Natural killer cell (primary cell): ENCODE results near the gene EFCAB5. TPM values are rescaled to one million over a fixed set of nuclear protein-coding genes. Genes with fewer than 3 reads are reported as not detected.
"Not testable (repeated sequence)": the region's sequence is repeated elsewhere in the genome, so short reads cannot be mapped to it uniquely, and the experiment has no call there.

Experiments used
- ATAC-seq, 3 donors: fragments of 150-1000 bp in 2 of 3; fragments of 200-7000 bp in 1 of 3; cut with Tn5 transposase; 1 replicate in 1 of 3; 2 replicates in 2 of 3; pipeline ENCODE4 v1.10.0; 2021; ENCODE audit warnings: mild to moderate bottlenecking in 2 of 3, moderate library complexity in 2 of 3
- DNase-seq, 2 donors: peaks; one replicate each; pipeline versions ENCODE4 v3.0.0 to v3.0.0-alpha.2; 2013 to 2021; ENCODE audit warnings: mixed read lengths in 1 of 2
- H3K27ac ChIP-seq: one replicate; pipeline ENCODE4 v1.5.1; 2013; ENCODE audit warnings: mild to moderate bottlenecking, low read length
- H3K27me3 ChIP-seq: one replicate; pipeline ENCODE4 v1.6.1; 2013; ENCODE audit warnings: low read length; ENCODE audit not compliant: control insufficient read depth, insufficient read depth
- H3K36me3 ChIP-seq: one replicate; pipeline ENCODE4 v1.6.1; 2013; ENCODE audit warnings: low read length; ENCODE audit not compliant: control insufficient read depth, insufficient read depth
- H3K4me1 ChIP-seq: one replicate; pipeline ENCODE4 v1.6.1; 2013; ENCODE audit warnings: low read length; ENCODE audit not compliant: control insufficient read depth, insufficient read depth
- H3K4me3 ChIP-seq: one replicate; pipeline ENCODE4 v1.5.1; 2013; ENCODE audit warnings: low read length
- H3K9me3 ChIP-seq: one replicate; pipeline ENCODE4 v1.6.1; 2013; ENCODE audit warnings: low read length; ENCODE audit not compliant: control insufficient read depth, insufficient read depth
- H3K27ac Mint-ChIP-seq, 2 donors: one replicate each; pipeline ENCODE4 v1.8.0; 2022; ENCODE audit warnings: mild to moderate bottlenecking in 2 of 2, mixed read lengths in 2 of 2, moderate library complexity in 1 of 2
- H3K27me3 Mint-ChIP-seq, 2 donors: one replicate each; pipeline ENCODE4 v1.8.0; 2022; ENCODE audit warnings: low read depth in 2 of 2, mixed read lengths in 2 of 2
- H3K36me3 Mint-ChIP-seq: one replicate; pipeline ENCODE4 v1.8.0; 2022; ENCODE audit warnings: mixed read lengths
- H3K4me1 Mint-ChIP-seq, 2 donors: one replicate each; pipeline ENCODE4 v1.8.0; 2022; ENCODE audit warnings: mixed read lengths in 2 of 2
- H3K4me3 Mint-ChIP-seq: one replicate; pipeline ENCODE4 v1.8.0; 2022; ENCODE audit warnings: mild to moderate bottlenecking, moderate library complexity, mixed read lengths
- H3K9me3 Mint-ChIP-seq, 2 donors: one replicate each; pipeline ENCODE4 v1.8.0; 2022; ENCODE audit warnings: mixed read lengths in 2 of 2
- WGBS: methylation state at CpG from one replicate; pipeline ENCODE4 v1.1.7; 2013; ENCODE audit warnings: missing lambda C conversion rate; ENCODE audit not compliant: insufficient coverage; 5-methylcytosine and 5-hydroxymethylcytosine counted together
- intact Hi-C: fragments of 100-400 bp; cut with micrococcal nuclease; formaldehyde crosslinking; loops from one replicate; pipeline ENCODE4 v1.14.2; 2022
- total RNA-seq, 4 donors: library from RNA; stranded (reverse); fragments of 120-200 nt in 1 of 4; gene quantifications; one replicate each; pipeline versions ENCODE4 v1.2.3 to v1.2.4, GENCODE V29; 2013 to 2022
- TF ChIP-seq, protein P1 (sequence below): fragments of 200-600 bp; IDR thresholded peaks from one replicate; pipeline ENCODE4 v1.8.0; 2022; ENCODE audit warnings: antibody characterized with exemption

Gene EFCAB5
- total RNA-seq, 3 donors from 2014 or later (not counting 1 experiment from before 2014, with no cell fraction given): 0.56 to 1.9 (median 0.58) TPM

DNA sequence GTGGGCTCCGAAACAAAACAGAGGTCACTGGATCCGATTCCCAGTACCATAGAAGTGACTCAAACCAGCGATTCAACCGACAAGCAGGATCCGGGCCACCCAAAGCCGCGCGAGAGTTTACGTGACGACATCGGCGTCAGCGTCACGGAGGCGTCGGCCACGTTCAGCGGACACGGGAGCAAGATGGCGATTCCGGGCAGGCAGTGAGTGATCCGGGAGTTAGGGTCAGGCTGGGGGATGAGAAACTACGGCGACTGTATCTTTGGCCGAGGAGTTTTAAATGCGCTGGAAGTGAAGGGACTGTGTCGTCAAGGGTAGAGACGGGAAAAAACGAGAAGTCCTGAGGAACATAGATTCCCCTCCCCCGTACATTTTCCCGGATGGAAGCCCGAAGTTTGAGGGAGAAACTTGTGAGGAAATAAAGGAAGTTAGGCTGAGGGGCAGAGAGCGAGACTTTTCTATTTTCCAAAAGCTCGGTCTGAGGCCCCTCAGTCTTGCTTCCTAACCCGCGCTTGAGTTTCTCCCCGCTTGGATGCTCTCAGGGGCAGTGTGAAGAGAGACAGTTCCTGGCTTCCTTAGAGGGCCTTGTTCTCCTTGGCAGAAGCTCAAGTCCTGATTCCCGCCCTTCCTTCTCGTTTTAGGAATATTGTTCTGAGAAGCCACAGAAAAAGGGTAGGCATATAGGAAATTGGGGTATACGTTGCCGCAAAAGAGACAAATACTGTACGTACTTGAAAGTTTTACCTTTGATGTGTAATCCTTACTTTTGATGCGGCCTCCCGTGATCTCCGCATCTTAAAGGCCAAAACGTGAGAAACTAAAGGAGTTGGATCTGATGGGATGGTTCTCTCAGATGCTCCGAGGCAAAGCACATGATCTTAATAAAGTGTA is 175.5 kb downstream of the EFCAB5 start, which contains the start of gene NSRP1:
Gene NSRP1 (plus strand): TSS at position 156 of the 891 bp plus-strand sequence. CDS start 28 bp downstream, at position 184.
- ATAC-seq (peak; percentile 95 to 96 (median 95)), DNase-seq (peak; percentile 92 to 96)
- Histone ChIP-seq H3K4me3 (peak within 1 kb of the TSS; percentile 75), H3K27me3 (no peaks in the 10 kb centered on the region), H3K4me1 (peaks cover 7% of the 10 kb centered on the region), H3K36me3 (peaks cover 6% of the 10 kb centered on the region), H3K9me3 (no peaks in the 10 kb centered on the region), H3K27ac (peak within 1 kb of the TSS; percentile 96)
- Mint-ChIP-seq H3K36me3 (peaks cover 7% of the 10 kb centered on the region), H3K9me3 (no peaks in the 10 kb centered on the region), H3K27me3 (no peaks in the 10 kb centered on the region), H3K4me3 (peak within 1 kb of the TSS; percentile 99), H3K4me1 (peaks cover 50 to 52% of the 10 kb centered on the region in 2 donors), H3K27ac (peak within 1 kb of the TSS; percentile 98)
- intact Hi-C loops: no loop called here
- TF ChIP-seq, protein P1, sequence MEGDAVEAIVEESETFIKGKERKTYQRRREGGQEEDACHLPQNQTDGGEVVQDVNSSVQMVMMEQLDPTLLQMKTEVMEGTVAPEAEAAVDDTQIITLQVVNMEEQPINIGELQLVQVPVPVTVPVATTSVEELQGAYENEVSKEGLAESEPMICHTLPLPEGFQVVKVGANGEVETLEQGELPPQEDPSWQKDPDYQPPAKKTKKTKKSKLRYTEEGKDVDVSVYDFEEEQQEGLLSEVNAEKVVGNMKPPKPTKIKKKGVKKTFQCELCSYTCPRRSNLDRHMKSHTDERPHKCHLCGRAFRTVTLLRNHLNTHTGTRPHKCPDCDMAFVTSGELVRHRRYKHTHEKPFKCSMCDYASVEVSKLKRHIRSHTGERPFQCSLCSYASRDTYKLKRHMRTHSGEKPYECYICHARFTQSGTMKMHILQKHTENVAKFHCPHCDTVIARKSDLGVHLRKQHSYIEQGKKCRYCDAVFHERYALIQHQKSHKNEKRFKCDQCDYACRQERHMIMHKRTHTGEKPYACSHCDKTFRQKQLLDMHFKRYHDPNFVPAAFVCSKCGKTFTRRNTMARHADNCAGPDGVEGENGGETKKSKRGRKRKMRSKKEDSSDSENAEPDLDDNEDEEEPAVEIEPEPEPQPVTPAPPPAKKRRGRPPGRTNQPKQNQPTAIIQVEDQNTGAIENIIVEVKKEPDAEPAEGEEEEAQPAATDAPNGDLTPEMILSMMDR: no peak
- WGBS: under 1% methylated on average over 42 of the region's 47 CpGs

DNA sequence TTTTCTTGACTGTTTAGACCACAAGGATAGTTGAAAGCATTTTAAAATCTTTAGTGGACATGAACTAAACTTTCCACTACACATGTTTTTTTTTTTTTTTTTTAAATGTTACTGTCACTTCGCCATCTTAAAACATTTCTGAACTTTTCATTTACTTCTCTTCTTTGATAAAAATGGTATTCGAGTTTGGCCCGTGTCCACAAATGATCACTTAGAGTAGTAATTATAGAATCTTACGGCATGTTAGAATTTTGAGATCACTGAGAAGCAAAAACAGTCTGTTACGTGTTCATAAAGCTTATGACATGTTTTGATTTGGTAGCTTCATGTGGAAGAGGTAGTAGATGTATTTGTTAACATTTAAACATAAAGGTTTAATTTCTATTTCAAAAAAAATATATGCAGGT is 176.2 kb downstream of the EFCAB5 start:
- no peak for ATAC-seq
- DNase-seq: peak in 1 of 2 donors; percentile 11
- H3K9me3 Mint-ChIP-seq: no peaks in the 10 kb centered on the region
- H3K27ac Mint-ChIP-seq: peak overlapping the region; percentile 98
- Histone ChIP-seq H3K4me3 (peak overlapping the region; percentile 75), H3K27me3 (no peaks in the 10 kb centered on the region), H3K36me3 (peaks cover 6% of the 10 kb centered on the region), H3K9me3 (no peaks in the 10 kb centered on the region), H3K27ac (peak overlapping the region; percentile 96), H3K4me1 (peaks cover 10% of the 10 kb centered on the region)
- intact Hi-C loops: no loop called here
- H3K27me3 Mint-ChIP-seq: no peaks in the 10 kb centered on the region
- peaks cover 52 to 57% of the 10 kb centered on the region in 2 donors for H3K4me1 Mint-ChIP-seq
- peaks cover 7% of the 10 kb centered on the region for H3K36me3 Mint-ChIP-seq
- peak overlapping the region; percentile 99 for H3K4me3 Mint-ChIP-seq
- TF ChIP-seq, protein P1: no peak
- WGBS: 65% methylated on average over 3 of the region's 5 CpGs

DNA sequence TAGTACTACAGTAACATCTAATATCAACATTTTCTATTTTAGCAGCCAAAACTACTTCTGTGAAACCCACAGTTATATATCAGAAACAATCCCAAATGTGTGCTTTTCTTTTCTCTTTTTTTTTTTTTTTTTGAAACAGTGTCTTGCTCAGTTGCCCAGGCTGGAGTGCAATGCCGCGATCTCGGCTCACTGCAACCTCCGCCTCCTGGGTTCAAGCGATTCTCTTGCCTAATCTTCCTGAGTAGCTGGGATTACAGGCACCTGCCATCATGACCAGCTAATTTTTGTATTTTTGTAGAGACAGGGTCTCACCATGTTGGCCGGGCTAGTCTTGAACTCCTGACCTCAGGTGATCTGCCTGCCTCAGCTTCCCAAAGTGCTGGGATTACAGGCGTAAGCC is 177.2 kb downstream of the EFCAB5 start:
- H3K4me1 ChIP-seq: peaks cover 10% of the 10 kb centered on the region
- H3K36me3 ChIP-seq, H3K9me3 ChIP-seq, H3K36me3 Mint-ChIP-seq, H3K27me3 Mint-ChIP-seq, H3K27me3 ChIP-seq, ATAC-seq, H3K9me3 Mint-ChIP-seq, H3K4me3 ChIP-seq, DNase-seq, intact Hi-C loops, H3K27ac ChIP-seq: not testable (repeated sequence)
- WGBS: 99% methylated on average over 7 of the region's 7 CpGs
- Mint-ChIP-seq H3K27ac (peak overlapping the region; percentile 98), H3K4me1 (peaks cover 45 to 51% of the 10 kb centered on the region in 2 donors), H3K4me3 (peak overlapping the region; percentile 70)

DNA sequence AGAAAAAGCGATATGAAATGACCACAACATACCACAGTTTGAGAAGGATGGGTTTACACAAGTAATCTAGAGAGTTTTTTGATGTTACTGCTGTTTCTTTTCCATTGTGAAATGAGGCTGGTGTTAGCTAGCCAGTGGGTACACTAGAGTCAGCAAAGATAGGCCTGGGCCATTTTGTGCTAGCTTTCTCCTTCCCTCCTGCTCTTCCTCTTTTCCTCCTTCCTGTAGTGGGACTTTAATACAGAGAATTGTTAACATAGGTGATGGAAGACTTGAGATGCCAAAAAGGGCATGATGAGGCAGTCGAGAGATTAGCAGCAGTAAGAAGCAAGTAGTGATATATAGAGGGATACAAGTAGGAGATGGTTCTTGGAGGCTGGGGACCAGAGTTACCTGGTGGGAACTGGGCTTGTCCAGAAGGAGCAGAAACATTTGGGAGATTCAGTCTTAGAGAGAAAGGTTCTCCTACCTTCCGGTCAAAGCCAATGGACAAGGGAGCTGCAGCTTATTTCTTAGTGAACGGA is 182.9 kb downstream of the EFCAB5 start:
- intact Hi-C loops: loop anchor here (2.0 kb wide), 1 partner anchor 20 kb away; no protein-coding TSS in a partner anchor
- H3K36me3 Mint-ChIP-seq: no peaks in the 10 kb centered on the region
- no peak overlapping the region for H3K27ac Mint-ChIP-seq
- WGBS: 100% methylated on average over 3 of the region's 4 CpGs
- ATAC-seq (no peak), DNase-seq (no peak)
- H3K27me3 Mint-ChIP-seq: no peaks in the 10 kb centered on the region
- H3K27me3 ChIP-seq: no peaks in the 10 kb centered on the region
- no peak overlapping the region for H3K4me3 Mint-ChIP-seq
- no peak overlapping the region for H3K27ac ChIP-seq
- H3K9me3 ChIP-seq: no peaks in the 10 kb centered on the region
- H3K4me1 Mint-ChIP-seq: peaks cover 26 to 31% of the 10 kb centered on the region in 2 donors
- peaks cover 8% of the 10 kb centered on the region for H3K4me1 ChIP-seq
- TF ChIP-seq, protein P1: no peak
- no peaks in the 10 kb centered on the region for H3K9me3 Mint-ChIP-seq
- no peak overlapping the region for H3K4me3 ChIP-seq
- H3K36me3 ChIP-seq: peaks cover 17% of the 10 kb centered on the region
